ENCODE results near the gene TCEANC.
A peak's percentile ranks its signal among the peaks of the same experiment; 100 is the strongest.
"Not testable (repeated sequence)": the region's sequence is repeated elsewhere in the genome, so short reads cannot be mapped to it uniquely, and the experiment has no call there.

Gene TCEANC

DNA sequence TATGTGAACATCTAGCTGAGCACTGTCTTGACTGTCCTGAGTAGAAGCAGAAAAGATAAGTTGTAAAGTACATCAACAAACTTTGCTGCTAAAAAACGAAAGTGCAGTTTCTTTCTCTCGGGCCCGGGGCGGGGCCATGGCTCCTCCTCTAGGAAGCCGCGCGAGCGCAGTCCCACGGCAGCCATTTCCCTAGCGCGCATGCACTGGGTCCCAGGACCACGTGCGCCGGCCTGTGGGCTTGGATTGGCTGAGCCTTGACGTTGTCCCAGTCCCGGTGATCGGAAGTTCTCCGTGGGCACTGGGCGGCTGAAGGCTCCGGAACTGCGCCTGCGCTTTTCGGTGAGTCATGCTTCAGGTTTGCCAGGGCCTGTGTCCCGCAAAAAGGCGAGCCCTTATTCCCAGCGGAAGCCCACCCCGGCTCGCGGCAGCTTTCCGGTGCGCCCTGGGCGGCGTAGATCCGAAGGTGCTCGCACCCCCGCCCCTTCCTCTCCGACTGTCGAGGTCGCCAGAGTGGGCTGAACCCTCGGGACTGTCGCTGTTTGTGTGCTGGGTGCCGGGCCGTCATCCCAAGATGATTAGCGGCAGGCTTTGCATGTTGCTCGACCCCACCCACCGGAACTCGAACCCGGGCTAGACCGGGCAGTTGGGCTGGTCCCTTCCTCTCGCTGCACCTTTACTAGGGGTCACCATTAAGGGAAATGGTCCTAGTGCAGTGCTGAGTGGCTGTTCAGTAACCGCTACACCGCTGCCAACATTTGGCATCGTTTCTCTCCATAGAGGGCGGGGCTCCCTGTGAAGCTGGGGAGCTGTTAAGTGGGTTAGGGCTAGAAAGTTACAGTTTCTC, at the start of gene TCEANC:
TSS of gene TCEANC (plus strand) at position 292 of the 844 bp plus-strand sequence. CDS start 9,368 bp downstream, outside the sequence.
- peak; percentile 91 for DNase-seq

GRCh38 chrX:13605611-13606010, 47.3 kb upstream of the TCEANC start:
- DNase-seq: no peak

GRCh38 chrX:13607331-13607995, 45.5 kb upstream of the TCEANC start:
- peak; percentile 41 for DNase-seq

GRCh38 chrX:13607996-13608365, 45.0 kb upstream of the TCEANC start:
- DNase-seq: peak; percentile 41

GRCh38 chrX:13614154-13614553, 38.8 kb upstream of the TCEANC start:
- DNase-seq: no peak

- DNase-seq: no peak
Observed at GRCh38 chrX:13620207-13620606, 32.7 kb upstream of the TCEANC start.

DNA sequence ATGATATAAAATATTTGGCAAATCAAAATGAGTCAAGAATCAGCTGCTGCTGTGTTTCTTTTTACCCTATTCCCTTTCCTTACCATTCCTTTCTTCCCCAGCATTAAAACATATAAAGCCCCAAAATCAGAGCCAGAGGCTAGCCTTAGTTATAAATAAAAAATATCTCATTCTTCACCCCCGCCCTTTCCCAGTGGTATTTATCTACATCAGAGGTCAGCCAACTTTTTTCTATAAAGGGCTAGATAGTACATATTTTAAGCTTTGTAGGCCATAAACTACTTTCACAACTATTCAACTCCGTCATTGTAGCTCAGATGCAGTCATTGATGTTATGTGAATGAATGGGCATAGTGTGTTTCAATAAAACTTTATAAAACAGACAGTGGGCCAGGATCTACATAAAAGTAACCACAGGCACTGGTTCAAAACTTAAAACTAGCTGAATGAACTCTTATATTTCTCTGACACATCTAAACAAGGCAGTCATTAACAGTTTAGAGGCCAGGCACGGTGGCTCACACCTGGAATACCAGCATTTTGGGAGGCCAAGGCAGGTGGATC, 30.5 kb upstream of the TCEANC start:
- DNase-seq: no peak

GRCh38 chrX:13627306-13627705, 25.6 kb upstream of the TCEANC start:
- DNase-seq: no peak

DNA sequence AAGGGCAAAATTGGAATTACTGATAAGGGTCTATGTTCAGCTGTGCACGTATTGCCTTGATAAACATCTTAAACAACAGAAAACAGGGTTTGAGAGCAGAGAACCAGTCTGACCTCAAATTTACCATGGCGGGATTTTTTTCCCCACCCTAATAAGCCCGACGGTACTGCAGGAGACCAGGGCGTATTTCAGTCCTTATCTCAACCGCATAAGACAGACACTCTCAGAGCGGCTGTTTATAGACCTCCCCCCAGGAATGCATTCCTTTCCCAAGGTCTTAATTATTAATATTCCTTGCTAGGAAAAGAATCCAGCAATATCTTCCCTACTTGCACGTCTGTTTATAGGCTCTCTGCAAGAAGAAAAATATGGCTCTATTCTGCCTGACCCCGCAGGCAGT, 15.7 kb upstream of the TCEANC start:
- not testable (repeated sequence) for DNase-seq

GRCh38 chrX:13638021-13638420, 14.9 kb upstream of the TCEANC start:
- no peak for DNase-seq

GRCh38 chrX:13638826-13639225, 14.1 kb upstream of the TCEANC start:
- DNase-seq: no peak

GRCh38 chrX:13641684-13642083, 11.3 kb upstream of the TCEANC start:
- not testable (repeated sequence) for DNase-seq

DNA sequence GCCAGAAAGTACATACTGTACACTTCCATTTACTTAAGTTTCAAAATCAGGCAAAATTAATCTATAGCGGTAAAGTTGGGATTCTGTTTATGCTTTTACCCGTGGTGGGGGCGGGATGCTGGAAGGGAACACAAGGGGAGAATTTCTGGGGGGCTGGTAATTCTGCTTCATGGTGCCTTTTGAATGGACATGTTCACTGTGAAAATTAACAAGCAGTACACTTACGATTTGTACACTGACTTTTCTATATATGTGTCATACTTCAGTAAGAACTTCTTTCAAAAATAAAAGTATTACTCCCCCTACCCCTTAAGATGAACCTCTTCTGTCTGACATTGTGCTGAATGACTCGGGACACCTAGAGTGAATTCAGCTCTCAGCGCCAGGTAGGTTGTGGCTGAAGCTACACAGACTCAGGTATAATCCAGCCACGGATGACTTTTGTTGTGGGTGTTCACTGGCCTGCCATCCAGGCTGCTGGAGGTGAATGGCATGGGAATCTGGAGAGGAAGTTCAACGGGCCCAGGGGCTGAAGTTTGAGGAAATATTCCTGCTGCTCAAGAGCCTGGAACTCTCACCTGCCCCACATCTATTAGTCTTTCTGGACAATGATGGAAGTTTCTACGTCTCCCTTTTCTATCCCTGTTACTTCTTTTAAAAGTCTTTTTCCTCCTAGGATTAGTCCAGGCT, 7.3 kb upstream of the TCEANC start:
- DNase-seq: no peak

- peak; percentile 63 for DNase-seq
Observed at GRCh38 chrX:13646154-13646549, 6.8 kb upstream of the TCEANC start.

GRCh38 chrX:13647709-13648212, 5.2 kb upstream of the TCEANC start:
- peak; percentile 18 for DNase-seq

DNA sequence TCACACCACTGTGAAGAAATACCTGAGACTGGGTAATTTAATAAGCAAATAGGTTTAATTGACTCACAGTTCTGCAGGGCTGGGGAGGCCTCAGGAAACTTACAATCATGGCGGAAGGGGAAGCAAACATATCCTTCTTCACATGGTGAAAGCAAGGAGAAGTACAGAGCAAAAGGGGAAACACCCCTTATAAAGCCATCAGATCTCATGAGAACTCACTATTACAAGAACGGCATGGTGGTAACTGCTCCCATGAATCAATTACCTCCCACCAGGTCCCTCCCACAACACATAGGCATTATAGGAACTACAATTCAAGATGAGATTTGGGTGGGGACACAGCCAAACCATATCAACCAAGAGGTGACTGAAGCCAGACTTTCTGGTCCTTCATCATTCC, 4.6 kb upstream of the TCEANC start:
- not testable (repeated sequence) for DNase-seq

DNA sequence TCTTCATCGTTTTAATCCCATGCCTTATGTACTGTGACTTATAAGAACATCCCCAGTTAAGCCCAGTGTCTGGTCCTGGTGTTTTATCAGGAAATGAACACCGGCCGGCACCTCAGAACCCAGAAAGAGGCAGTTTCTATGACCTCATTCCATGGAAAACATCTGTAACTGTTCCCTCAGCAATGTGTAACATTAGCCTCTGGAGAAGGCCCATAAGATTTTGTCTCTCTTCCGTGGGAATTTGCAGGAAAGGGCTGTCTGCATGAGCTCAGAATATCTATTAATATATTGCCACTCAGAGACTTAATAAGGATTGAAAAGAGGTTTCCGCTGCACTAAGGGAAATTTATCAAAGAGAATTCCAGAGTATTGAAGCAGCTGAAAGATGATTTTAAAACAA, 3.1 kb upstream of the TCEANC start:
- no peak for DNase-seq

DNA sequence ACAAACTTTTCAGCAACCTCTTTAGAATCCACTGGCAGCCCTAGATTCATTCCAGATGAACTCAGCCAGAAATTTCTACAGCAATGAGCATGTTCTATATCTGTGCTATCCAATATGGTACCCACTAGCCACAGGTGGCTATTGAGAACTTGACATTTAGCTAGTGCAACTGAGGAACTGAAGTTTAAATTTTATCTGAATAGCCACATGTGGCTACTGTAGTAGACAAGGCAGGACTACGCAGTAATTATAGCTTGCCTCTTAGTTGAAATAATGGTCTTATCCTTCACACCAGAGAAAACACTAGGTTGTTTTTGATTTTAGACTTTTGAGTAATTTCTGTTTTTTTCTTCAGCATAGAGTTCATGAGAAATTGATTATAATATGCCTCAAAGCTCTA, 2.6 kb upstream of the TCEANC start:
- no peak for DNase-seq

GRCh38 chrX:13651150-13651549, 1.8 kb upstream of the TCEANC start:
- DNase-seq: no peak

GRCh38 chrX:13652287-13652793, 601 bp upstream of the TCEANC start:
- DNase-seq: no peak

GRCh38 chrX:13654116-13654515, 1.2 kb downstream of the TCEANC start:
- DNase-seq: no peak

- no peak for DNase-seq
Observed at GRCh38 chrX:13655674-13656073, 2.7 kb downstream of the TCEANC start.

GRCh38 chrX:13658602-13659001, 5.7 kb downstream of the TCEANC start:
- peak; percentile 40 for DNase-seq
